ENCODE data around the gene METTL2B.
A peak's percentile ranks its signal among the peaks of the same experiment; 100 is the strongest.

METTL2B gene, protein sequence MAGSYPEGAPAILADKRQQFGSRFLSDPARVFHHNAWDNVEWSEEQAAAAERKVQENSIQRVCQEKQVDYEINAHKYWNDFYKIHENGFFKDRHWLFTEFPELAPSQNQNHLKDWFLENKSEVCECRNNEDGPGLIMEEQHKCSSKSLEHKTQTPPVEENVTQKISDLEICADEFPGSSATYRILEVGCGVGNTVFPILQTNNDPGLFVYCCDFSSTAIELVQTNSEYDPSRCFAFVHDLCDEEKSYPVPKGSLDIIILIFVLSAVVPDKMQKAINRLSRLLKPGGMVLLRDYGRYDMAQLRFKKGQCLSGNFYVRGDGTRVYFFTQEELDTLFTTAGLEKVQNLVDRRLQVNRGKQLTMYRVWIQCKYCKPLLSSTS

DNA sequence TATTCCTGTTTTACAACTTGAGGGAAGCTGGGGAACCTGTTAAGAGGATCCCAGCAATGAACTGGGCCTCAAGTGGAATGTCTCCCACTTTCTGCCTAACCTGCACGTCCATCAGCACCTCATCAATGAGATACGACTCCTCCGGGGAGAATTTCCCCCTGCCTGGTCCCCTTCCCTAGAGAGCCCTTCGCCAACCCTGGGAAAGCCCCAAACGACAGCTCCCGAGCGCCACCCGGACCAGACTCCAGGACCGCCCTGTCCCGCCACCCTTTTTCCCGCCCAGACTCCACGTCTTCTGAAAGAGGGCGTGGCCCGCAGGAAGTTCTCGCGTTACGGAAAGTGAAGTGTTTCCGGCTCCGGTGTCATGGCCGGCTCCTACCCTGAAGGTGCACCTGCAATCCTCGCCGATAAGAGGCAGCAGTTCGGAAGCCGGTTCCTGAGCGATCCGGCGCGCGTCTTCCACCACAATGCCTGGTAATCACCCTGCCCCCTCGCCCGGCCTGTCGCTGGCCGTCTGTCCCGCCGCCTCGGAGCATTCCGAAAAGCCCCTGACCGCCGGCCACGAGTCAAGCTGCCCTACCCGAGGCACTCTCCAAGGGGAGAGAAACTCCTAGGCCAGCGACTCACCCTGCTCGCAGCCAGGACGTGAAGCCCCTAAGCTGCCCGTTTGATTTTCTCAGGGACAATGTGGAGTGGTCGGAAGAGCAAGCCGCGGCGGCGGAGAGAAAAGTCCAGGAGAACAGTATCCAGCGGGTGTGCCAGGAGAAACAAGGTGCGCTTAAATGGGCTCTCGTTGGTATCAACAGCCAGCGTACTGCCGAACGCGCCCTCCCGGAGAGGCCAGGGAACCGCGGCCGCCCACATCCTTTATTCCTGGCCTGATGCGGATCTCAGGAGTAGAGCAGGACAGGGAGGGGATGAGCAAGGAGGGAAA, at the start of gene METTL2B:
Gene METTL2B, plus strand, starts transcription at position 347 of the 934 bp plus-strand sequence. Its CDS starts 18 bp downstream, at position 365.
- peak; percentile 35 to 92 (median 82) for DNase-seq

DNA sequence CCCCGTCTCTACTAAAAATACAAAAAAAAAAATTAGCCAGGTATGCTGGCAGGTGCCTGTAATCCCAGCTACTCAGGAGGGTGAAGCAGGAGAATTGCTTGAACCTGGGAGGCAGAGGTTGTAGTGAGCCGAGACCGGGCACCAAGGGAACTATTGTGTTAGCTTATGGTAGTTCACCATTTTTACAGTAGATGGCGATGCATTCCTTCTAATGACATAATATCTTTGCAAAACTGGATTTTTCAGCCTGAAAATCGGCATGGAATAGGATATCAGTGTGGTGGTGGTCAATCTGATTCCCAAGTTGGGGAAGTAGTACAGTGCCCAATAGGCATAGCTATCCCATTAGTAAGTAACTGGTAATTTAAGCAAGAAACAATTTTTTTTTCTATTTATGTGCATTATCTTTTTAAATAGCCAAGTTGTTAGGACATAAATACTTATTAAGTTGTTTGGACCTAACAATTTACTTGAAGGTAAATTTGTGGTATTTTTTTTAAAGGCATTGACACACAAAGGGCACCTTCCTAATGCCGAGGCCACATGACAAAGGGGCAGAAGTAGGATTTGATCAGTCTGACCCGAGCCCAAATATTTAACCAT, 49.2 kb upstream of the METTL2B start:
- DNase-seq = peak in 1 of 56 donors; percentile 69

DNA sequence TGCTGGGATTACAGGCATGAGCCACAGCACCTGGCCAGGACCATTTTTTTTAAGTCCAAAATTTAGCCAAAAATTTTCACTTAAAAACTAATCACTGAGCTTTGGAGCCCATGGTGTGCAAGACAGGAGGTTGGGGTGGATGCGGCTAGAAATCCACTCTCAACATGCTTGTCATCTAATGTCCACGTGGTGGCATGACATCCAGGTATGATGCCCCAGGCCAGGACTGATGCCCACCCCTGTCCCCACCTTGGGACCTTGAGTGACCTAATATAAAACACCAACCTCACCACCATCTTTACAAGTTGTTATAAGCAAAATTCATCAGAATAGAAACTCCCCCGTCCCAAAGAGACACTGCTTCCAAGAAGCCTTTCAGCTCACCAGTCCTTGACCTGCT, 46.3 kb upstream of the METTL2B start:
- no peak for DNase-seq

DNA sequence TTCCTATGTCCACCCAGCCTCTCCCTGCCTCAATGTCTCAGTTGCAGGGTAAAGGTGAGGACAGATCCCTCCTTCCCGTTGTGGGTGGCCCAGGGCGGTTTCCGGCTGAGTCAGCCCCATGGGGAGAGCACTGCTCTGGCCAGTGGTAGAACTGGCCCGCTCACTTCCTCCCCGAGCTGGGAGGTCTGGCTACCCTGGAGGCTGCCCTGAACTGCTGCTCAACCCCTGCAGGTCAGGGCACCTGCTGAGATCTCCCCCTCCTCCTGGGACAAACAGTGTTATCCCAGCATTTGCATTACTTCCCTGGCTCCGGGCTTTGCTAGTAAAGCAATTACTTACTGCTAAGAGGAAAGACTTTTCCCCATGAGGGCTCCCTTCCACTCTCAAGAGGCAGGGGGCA, 45.3 kb upstream of the METTL2B start:
- no peak for DNase-seq

DNA sequence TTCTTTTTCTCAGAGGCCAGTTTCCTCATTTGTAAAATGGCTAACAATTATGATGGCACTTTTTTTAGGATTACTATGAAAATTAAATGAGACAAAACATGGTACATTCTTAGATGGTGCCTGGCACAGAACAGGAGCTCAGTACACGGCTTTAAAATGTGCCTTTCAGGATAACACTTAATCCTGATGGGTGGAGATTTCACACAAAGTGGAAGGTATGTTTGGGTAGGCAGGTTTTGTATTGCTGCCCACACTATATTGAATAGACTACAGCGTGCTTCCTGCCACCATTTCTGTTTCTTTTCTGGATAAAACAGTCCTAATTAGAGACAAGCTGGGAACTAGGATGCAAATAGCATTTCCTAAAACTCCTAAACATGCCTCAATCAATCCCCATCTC, 44.8 kb upstream of the METTL2B start:
- DNase-seq = no peak

- DNase-seq = no peak
Measured at GRCh38 chr7:128434413-128435326, 41.9 kb upstream of the METTL2B start.

DNA sequence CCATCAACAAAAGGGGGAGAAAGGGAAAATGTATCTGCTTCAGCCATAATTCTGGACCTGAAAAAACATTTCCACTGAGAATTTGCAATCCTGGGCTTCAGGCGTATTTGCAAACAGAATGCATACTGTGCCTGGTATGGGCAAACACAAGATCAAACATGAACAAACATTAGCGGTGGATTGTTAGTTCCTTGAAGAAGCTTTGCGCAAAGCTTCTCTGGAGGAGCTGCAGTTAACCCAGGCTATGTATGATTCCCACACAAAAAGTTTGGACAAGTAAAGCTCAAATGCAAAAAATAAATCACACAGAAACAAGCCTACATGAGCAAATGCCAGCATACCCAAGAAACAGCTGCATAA, 41.2 kb upstream of the METTL2B start:
- no peak for DNase-seq

DNA sequence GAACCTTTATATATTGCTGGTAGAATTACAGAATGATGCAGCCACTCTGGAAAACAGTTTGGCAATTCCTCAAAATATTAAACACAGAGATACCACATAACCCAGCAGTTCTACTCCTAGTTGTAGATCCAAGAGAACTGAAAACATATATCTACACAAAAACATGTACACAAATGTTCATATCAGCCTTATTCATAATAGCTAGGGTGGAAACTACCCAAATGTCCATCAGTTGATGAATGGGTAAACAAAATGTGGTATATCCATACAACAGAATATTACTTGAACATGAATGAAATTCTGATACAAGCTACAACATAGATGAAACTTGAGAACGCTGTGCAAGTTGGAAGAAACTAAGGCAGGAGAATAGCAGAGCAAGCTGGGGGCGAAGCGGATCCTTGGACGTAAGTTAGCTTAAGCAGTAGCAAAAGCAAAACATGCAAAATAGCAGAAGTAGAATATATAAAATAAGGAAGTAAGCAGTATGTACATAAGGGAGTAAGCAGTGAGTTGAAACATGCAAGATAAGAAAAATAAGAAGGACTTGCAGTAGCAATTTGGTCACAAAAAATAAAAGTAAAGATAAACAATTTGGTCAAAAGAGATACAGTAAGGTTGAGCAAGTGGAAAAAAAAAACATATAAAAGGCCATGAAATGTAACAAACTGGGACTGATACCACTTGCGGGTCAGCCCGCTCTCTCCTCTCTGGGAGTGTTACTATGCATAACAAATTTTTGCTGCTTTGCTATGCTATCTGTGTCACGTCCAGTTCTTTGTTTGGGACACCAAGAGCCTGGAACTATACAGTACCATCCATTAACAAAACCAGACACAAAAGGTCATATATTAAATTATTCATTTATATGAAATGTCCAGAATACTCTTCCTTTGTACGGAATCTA, 38.9 kb upstream of the METTL2B start:
- DNase-seq = no peak

- DNase-seq = no peak
Measured at GRCh38 chr7:128442356-128442755, 34.2 kb upstream of the METTL2B start.

GRCh38 chr7:128443831-128444600, 32.5 kb upstream of the METTL2B start:
- no peak for DNase-seq

DNA sequence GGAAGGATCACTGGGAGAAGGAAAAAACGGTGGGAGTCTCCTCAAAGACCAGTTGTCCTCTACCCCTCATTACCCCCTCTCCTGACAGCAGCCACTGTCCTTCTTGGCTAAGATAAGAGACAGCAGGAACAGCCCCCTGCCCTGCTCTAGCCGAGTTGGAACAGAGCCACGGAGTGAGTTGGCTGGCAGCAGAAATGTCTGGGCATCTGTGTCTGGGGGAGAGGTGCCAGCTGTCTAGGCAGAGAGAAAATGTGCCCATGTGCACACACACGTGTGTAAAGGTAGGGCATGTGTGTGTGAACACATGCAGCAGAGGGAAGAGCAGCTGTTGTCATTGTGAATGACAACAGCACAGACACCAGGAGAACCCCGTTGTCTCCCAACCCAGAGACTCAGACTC, 30.2 kb upstream of the METTL2B start:
- DNase-seq = peak in 20 of 56 donors; percentile 2 to 38 (median 17)

GRCh38 chr7:128447941-128448564, 28.5 kb upstream of the METTL2B start:
- DNase-seq = no peak

DNA sequence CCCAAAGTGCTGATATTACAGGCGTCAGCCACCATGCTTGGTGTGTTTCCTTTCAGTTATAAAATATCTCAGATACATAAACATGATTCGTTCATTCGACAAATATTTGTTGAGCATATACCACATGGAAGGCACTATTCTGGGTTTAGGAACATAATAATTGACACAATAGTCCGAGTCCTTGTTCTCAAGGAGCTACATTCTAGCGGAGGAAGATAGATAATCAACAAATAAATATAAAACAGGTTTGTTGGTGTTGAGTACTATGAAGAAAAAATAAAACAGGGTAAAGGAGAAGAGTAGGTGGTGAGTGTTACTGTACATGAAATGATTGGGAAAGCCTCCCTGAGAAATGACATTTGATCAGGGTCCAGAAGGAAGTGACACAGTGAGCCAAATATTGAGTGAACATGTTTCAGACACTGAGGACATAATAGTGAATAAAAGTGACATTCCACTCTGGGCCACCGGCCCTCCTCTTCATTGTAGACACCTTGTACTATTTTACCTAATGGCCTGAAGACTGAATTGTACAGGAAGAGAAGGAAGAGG, 27.7 kb upstream of the METTL2B start:
- DNase-seq = no peak

DNA sequence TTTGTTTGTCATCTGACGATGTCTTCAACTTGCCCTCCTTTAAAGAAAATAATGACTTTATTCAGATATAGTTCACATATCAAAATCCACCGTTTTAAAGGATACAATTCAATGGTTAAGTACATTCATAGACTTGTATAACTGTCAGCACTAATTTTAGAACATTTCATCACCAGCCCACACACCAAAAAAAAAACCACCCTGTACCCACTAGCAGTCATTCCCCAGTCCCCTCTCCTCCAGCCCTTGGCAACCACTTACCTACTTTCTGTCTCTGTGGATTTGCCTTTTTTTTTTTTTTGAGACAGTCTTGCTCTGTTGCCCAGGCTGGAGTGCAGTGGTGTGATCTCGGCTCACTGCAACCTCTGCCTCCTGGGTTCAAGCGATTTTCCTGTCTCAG, 26.1 kb upstream of the METTL2B start:
- no peak for DNase-seq

GRCh38 chr7:128450913-128451312, 25.6 kb upstream of the METTL2B start:
- DNase-seq = no peak

DNA sequence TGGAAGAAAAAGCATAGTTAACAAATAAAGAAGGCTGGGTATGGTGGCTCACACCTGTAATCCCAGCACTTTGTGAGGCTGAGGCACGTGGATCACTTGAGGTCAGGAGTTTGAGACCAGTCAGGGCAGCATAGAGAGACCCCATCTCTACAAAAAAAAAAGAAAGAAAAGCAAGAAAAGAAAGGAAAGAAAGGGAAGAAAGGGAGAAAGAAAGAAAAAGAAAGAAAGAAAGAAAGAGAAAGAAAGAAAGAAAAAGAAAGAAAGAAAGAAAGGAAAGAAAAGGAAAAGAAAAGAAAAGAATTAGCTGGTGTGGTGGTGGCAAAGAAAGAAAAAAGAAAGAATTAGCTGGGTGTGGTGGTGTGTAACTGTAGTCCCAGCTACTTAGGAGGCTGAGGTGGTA, 24.0 kb upstream of the METTL2B start:
- DNase-seq = no peak

GRCh38 chr7:128453836-128454804, 22.4 kb upstream of the METTL2B start:
- peak in 46 of 56 donors; percentile 8 to 76 (median 43) for DNase-seq
